Effector CD4-positive, alpha-beta T cell (primary cell): ENCODE measurements around the gene MAG.

Source experiments
- DNase-seq: peaks from one replicate; pipeline ENCODE4 v3.0.0-alpha.2; 2020

Gene MAG

DNA sequence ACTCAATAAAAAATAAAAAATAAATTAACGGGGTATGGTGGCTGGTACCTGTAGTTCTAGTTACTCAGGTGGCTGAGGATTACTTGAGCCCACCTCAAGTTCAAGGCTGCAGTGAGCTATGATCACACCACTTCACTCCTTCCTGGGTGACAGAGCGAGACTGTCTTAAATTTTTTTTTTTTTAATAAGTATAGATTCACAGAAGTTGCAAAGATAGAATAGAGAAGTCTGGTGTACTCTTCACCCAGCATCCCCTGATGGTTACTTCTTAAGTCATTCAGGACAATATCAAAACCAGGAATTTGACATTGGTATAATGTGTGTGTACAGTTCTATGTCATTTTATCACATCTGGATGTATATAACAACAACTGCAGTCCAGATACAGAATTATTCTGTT is 29.3 kb downstream of the MAG start:
- DNase-seq: no peak

DNA sequence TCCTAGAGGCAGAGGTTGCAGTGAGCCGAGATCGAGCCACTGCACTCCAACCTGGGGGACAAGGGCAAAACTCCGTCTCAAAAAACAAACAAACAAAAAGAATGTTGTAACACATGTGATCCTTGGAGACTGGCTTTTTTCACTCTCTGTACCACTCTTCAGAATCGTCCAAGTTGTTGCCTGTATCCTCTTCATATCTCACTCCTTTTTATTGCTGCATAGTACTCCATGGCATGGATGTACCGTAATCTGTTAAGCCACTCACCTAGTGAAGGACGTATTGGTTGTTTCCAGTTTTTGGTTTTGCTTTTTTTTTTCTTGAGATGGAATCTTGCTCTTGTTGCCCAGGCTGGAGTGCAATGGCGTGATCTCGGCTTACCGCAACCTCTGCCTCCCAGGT is 30.1 kb downstream of the MAG start:
- no peak for DNase-seq

DNA sequence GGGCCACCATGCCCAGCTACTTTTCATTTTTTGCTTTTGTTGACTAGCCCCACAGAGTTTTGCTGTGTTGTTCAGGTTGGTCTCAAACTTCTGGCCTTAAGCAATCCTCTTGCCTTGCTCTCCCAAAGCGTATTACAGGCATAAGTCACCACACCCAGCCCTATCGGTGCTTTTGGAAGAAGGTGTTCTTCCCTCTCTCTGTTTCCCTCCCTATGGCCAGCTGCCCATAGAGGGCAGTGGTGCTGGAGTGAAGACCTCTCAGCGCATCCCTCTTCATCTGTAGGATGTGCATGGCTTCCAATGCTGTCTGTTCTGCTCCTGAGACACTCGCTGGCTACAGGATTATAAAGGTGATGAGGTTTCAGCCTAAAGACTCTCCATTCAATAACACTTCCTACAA is 35.7 kb downstream of the MAG start:
- no peak for DNase-seq

DNA sequence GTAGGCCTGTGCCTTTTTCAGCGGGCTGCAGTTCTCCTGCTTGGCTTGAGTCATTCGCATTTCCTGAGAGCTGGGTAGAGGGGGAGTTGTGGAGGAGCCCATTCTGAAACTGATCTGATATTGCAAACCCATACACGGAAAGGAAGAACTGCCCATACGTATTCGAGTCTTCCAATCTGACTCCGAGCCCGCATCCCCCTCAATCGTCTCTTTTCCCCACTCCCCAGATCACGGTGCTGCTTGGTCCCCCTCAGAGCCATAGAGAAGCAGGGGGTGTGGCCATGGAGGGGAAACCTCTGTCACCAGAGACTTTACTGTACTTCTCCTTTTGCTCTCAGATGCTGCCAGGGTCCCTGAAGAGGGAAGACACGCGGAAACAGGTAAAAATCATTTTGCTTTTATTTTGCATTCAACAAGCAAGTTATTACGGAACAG is 36.9 kb downstream of the MAG start, which contains the start of gene CD22:
Gene CD22, plus strand, starts transcription at position 337 of the 435 bp plus-strand sequence. CDS start 2,854 bp downstream, outside the sequence.
- no peak for DNase-seq

DNA sequence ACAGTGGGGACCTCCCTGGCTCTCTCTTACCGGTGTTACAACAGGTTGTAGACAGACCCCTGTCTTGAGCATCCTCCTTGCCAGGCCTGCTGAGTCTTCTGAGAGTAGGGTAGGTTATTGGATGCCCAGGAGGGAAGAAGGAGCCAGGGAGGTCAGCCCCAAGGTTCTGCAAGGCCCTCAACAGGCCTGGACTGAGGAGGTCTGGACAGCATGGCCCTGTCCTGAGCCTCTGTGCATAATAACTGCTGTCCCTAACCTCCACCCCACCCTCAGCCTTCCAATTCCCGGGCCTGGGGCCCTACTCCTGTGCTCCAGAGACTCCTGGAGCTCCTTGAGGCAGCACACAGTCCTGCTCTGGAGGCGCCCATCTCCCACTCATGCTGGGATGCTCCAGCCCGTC is 37.4 kb downstream of the MAG start:
- no peak for DNase-seq

DNA sequence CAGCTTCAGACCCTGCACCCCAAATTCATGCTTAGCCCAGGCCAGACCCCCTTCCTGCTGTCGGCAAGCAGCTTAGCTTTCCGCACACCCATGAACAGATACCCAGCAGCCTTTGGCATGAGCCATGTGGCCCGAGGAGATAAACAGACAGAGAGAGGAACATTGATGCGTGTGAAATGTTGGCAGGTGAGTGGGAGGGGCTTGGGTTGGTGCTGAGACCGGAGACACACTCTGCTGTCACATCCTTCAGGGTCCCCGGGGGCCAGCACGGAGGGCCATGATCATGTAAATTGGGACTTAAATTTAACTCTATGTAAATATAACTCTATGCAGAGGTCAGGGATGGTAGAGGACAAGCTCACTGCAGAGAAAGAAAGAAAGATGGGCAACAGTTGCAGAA is 38.5 kb downstream of the MAG start:
- DNase-seq: no peak

DNA sequence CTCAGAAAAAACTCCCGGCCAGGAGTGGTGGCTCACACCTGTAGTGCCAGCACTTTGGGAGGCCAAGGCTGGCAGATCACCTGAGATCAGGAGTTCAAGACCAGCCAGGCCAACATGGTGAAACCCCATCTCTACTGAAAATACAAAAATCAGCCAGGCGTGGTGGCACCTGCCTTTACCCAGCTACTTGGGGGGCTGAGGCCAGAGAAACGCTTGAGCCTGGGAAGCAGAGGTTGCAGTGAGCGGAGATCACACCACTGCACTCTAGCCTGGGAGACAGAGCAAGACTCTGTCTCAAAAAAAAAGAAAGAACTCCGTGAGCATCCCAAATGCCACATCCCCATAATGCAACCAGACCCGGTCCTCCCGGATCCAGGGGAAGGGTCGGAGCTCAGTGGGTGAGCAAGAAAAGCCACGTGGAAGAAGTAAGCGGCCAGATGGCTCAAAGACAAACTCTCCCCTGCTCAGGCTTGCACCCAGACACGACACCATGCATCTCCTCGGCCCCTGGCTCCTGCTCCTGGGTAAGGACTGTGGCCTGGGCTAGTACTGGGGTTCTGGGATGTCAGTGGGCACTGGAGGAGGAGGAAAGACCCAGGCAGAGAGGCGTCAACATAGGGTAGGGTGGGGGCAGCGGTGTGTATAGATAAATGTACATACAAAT is 39.7 kb downstream of the MAG start:
- no peak for DNase-seq

DNA sequence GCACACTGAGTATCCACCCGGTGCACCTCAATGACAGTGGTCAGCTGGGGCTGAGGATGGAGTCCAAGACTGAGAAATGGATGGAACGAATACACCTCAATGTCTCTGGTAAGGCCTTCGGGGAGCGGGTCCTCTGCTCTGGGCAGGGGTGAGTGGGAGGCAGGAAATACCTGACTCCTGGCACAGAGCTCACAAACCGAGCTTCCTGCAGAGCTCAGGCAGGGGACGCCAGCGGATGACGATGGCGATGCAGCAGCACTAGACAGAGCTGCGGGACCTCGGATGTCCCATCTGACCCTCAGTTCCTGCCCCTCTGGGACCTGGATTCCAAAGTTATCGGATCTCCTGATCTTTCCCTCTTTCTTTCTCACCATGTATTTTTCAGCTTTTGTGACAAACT is 40.9 kb downstream of the MAG start:
- no peak for DNase-seq

DNA sequence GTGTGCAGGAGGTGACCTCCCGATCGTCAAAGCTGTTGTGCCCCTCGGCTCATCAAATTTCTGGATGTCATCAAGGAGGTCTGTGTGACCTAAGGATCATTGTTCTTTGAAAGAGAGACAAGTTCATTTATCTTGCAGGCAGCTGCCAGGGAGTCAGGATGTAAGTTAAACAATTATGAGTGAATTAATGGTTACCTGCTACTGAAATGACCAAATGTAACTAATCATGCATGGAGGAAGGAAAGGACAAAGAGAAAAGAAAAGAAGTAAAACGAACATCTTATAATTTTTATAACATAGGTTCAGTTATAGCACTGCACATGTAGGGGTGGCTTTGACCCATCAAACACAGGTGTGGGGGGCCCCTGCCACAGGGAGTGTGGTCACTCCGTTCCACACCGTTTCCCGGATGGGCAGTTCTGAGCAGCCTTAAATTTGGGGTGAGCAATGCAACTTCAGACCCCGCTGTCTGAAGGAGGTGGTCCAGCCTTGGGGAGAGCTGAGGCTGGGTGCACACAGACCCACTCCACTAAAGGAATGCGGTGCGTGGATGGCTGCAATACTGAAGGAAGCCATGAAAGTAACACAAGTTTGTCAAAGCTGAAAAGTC is 42.3 kb downstream of the MAG start:
- no peak for DNase-seq

DNA sequence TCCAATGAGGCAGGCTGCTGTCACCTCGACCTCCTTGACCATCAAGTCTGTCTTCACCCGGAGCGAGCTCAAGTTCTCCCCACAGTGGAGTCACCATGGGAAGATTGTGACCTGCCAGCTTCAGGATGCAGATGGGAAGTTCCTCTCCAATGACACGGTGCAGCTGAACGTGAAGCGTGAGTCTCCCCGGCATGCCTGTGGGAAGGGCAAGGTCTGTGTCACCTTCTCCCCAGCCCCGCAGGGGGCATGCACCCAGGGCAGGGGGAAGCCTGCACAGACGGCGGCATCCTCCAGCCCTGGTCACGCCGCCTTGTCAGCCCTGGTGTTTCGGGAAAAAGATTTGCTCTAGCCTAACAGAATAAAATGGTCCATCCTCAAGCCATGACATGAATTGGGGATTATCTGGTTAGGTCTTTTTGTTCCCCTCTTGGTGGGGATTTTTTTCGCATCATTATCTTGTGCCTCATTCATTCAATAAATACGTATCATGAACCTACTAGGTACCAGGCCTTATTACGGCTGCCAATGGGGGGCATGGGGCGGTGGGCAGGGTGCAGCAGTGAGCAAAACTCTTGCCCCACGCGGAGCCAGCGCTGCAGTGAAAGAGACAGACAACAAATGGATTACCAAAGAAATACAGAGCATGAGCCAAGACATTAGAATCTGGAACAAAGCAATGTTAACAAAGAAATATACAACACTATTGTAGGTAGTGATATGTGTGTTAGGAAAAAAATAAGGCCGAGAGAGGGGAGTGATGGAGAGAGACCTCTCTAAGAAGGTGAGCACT is 44.4 kb downstream of the MAG start:
- no peak for DNase-seq

DNA sequence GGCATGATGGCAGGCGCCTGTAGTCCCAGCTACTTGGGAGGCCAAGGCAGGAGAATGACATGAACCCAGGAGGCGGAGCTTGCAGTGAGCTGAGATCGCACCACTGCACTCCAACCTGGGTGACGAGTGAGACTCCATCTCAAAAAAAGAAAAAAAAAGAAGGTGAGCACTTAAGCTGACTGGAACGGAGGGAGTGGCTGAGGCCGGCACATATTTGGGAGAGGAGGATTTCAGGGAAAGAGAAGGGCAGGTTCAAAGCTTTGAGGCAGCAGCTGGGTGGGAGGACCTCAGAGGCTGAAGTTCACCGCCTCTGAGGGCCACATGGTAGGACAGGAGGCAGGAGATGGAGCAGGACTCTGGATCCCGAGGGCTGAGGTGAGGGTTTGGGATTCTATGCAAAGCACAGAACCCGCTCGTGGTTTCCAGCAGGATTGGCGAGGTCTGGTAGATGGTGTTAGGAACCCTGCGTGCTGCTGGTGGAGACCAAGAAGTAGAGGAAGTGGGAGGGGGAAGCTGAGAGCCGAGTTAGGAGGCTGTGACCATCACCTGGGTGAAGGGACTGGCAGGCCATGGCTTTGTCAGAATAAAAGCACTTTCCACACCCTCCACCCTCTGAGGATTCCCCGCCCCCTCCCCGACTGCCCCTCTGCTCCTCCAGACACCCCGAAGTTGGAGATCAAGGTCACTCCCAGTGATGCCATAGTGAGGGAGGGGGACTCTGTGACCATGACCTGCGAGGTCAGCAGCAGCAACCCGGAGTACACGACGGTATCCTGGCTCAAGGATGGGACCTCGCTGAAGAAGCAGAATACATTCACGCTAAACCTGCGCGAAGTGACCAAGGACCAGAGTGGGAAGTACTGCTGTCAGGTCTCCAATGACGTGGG is 45.4 kb downstream of the MAG start:
- no peak for DNase-seq

DNA sequence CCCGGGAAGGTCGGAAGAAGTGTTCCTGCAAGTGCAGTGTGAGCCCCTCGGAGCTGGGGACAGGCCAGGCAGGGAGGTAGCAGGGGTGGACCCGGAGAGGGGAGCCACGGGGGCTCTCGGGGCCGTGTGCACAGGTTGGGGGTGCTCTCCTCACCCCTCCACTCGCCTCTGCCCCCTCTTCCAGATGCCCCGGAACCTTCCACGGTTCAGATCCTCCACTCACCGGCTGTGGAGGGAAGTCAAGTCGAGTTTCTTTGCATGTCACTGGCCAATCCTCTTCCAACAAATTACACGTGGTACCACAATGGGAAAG is 46.0 kb downstream of the MAG start:
- DNase-seq: no peak

DNA sequence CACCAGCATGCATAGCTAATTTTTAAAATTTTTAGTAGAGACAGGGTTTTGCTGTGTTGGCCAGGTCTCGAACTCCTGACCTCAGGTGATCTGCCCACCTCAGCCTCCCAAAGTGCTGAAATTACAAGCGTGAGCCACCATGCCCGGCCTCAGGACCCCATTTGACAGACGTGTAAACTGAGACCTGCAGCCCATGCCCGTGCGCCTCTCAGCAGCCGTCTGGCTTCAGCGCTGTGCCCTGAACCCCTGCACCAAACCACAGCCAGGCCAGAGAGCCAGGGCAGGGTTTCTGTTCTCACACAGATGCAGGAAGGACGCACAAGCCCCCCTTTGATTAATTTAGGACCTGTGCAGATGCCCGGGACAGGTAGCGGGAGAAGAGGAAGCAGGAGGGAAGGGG is 48.5 kb downstream of the MAG start:
- DNase-seq: no peak

DNA sequence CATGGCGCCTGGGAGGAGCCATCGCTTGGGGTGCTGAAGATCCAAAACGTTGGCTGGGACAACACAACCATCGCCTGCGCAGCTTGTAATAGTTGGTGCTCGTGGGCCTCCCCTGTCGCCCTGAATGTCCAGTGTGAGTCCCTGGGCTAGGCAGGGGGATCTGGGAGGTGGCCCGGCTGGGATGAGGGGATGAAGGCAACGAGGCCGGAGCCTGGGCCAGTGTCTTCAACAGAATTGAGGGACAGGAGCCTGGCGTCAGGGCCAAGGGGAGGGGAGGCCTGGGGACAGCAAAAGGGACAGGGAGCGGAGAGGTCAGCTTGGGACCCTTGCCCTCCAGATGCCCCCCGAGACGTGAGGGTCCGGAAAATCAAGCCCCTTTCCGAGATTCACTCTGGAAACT is 49.0 kb downstream of the MAG start:
- DNase-seq: no peak

DNA sequence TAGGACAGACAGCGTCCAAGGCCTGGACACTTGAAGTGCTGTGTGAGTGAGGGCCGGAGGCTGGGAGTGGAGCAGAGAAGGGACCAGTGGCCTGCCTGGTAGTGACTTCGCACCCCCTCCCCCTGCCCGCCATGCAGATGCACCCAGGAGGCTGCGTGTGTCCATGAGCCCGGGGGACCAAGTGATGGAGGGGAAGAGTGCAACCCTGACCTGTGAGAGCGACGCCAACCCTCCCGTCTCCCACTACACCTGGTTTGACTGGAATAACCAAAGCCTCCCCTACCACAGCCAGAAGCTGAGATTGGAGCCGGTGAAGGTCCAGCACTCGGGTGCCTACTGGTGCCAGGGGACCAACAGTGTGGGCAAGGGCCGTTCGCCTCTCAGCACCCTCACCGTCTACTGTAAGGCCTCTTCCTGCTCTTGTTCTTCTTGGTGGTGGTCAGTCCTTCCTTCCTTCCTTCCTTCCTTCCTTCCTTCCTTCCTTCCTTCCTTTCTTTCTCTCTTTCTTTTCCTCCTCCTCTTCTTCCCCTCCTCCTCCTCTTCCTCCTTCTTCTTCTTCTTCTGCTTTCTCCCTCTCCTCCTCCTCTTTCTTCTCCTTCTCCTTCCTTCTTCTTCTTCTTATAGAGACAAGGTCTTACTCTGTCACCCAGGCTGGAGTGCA is 49.7 kb downstream of the MAG start:
- no peak for DNase-seq

DNA sequence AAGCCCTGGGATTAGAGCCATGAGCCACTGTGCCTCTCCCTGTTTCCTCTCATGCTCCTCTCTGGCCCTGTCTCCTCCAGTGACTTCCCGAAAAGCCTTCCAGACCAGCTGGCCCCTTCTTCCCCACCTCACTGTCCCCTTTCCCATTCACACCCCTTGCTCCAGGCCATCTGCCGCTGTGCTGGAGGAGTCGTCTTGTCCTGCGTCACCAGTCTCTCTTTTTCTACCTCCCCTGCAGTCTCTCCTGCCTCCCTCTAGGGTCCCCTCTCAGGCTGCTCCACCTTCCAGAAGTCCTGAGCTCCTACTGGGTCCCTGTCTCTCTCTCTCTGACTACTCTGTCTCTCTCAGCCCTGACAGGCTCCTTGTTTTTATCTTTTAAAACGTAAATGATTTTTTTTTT is 50.5 kb downstream of the MAG start:
- DNase-seq: no peak

DNA sequence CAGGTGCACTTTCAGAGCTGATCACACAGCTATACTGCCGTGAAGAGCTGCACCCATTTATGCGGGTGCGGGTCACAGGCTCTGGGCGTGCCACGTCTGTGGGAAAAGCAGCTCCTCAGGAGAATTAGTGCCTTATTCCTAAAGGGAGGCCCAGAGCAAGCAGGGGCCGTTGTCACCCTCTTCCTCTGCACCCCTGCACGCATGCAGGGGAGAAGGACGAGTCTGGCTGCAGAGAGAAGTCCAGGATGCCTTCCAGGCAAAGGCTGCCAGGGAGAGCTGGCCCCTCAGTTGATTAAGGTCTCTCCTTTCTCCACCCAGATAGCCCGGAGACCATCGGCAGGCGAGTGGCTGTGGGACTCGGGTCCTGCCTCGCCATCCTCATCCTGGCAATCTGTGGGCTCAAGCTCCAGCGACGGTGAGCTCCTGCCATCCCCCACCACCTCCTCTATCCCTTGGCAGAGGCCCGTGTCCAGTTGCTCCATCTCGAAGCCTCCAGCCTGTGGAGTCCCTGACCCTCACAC is 52.6 kb downstream of the MAG start:
- no peak for DNase-seq

DNA sequence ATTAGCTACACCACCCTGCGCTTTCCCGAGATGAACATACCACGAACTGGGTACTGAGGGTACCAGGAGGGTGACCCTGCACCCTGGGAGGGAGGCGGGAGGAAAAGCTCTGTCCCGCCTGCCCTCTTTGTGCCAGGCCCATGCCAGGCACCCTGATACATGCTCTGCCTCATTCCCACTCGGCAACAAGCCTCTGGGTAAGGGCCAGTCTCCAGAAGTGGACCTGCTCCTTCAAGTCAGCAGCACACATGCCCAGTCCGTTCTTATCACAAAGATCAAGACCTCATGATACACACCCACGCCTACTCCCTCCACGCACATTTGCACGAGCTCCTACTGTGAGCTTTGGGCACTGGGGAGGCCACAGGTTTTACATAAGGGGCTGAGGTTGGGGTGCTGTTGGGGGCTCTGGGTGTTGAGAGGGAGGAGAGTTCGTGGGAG is 53.7 kb downstream of the MAG start:
- DNase-seq: no peak

DNA sequence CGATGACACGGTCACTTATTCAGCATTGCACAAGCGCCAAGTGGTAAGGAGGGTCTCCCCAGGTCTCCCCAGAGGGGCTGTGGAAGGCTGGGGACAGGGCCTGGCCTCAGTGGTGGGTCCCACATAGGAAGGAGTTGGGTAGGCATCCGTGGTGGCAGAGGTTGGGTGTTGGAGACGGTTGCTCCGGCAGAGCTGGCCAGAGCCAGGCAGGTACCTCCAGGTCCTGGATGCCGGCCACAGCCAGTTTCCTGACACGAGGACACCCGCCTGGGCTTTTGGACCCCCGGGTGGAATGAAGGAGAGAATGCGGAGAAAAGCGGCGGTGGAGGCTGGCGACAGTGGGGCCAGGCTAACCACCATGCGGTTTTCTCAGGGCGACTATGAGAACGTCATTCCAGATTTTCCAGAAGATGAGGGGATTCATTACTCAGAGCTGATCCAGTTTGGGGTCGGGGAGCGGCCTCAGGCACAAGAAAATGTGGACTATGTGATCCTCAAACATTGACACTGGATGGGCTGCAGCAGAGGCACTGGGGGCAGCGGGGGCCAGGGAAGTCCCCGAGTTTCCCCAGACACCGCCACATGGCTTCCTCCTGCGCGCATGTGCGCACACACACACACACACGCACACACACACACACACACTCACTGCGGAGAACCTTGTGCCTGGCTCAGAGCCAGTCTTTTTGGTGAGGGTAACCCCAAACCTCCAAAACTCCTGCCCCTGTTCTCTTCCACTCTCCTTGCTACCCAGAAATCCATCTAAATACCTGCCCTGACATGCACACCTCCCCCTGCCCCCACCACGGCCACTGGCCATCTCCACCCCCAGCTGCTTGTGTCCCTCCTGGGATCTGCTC is 54.5 kb downstream of the MAG start:
- DNase-seq: peak; percentile 52

DNA sequence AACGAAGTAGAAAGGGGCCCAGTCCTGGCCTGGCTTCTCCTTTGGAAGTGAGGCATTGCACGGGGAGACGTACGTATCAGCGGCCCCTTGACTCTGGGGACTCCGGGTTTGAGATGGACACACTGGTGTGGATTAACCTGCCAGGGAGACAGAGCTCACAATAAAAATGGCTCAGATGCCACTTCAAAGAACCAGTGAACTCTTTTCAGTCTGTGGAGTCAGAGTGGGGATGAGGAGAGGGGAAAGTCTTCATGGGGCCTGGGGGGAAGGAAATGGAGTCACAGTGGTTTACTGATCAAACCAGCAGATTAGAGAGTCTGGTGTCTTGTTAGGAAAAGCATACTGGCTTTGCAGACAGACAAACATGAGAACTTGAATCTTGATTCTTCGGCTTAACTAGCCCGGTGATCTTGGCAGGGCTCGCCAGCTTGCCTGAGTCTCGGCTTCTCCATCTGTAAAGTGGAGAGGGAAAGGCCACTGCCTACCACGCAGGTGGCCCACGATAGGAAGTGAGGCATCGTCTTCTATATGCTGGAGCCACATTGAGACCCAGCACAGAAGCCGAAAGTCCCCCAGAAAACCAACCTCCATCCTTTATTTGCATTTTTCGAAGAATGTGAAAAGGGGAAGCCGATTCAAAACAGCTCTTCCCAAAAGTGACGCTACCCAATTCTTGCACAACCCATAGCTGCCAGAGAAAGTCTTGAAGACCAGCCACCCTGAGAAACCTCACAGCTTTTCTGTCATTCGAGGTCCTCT is 55.4 kb downstream of the MAG start, which contains the start of gene FFAR1:
Gene FFAR1, plus strand, starts transcription at position 732 of the 759 bp plus-strand sequence. CDS start 3,650 bp downstream, outside the sequence.
- DNase-seq: peak; percentile 27
